ENCODE measurements around the gene SOX8. TPM values are rescaled to one million over a fixed set of nuclear protein-coding genes. Genes with fewer than 3 reads are reported as not detected.

Gene SOX8
- polyA plus RNA-seq, 1 experiment, result not detected

DNA sequence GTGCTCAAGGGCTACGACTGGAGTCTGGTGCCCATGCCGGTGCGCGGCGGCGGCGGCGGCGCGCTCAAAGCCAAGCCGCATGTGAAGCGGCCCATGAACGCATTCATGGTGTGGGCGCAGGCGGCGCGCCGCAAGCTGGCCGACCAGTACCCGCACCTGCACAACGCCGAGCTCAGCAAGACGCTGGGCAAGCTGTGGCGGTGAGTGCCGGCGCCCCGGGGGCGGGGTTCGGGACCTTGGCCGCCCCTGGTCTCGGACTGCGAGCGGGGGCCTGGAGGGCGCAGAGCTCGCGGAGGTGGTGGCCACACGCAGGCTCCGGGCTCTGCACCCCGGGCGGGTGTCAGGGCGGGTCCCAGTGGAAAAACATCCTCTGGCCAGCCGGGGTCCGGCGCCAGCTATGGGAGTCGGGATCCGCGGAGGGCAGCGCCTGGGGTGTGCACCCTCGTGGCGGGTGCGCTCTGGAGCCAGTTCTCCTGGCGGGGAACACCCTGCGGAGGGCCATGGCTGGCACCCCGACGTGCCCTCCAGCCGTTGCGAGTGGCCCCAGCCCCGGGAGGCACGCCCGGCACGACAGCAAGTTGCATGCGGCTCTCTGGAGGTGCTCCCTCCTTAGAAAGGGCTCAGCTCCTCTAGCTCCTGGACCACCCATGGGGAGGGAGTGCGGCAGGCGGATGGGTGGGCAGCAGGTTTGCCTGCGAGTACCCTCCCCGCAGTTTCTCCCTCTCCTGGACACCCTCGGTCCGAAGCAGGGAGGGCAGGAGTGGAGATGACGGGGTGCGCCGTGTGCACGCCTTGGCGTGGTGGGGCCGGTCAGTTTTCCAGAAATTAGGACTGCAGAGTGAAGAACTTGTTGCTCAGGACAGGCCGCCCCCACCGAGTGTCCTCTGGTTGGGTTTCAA is 824 bp downstream of the SOX8 start:
- peaks cover 63% of the 10 kb centered on the region for H3K27me3 ChIP-seq (ENCODE audit: control insufficient read depth, insufficient read depth, low read length)
- ChIA-PET POLR2A (no interaction called here), CTCF (no interaction called here)
- no peak for DNase-seq (ENCODE audit: low read depth, low spot score)
- no peak overlapping the region for H3K27ac ChIP-seq (ENCODE audit: low read depth, low read length)
- TF ChIP-seq, protein P1, sequence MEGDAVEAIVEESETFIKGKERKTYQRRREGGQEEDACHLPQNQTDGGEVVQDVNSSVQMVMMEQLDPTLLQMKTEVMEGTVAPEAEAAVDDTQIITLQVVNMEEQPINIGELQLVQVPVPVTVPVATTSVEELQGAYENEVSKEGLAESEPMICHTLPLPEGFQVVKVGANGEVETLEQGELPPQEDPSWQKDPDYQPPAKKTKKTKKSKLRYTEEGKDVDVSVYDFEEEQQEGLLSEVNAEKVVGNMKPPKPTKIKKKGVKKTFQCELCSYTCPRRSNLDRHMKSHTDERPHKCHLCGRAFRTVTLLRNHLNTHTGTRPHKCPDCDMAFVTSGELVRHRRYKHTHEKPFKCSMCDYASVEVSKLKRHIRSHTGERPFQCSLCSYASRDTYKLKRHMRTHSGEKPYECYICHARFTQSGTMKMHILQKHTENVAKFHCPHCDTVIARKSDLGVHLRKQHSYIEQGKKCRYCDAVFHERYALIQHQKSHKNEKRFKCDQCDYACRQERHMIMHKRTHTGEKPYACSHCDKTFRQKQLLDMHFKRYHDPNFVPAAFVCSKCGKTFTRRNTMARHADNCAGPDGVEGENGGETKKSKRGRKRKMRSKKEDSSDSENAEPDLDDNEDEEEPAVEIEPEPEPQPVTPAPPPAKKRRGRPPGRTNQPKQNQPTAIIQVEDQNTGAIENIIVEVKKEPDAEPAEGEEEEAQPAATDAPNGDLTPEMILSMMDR (IDR thresholded peaks at IDR 0.05; ENCODE audit: low read depth, low read length), result no peak
- H3K4me3 ChIP-seq (ENCODE audit: low read depth, low read length), result no peak overlapping the region
- H3K9me3 ChIP-seq (ENCODE audit: control insufficient read depth, insufficient read depth, low read length), result peaks cover 2% of the 10 kb centered on the region; the same call in 1 of the 2 replicates

DNA sequence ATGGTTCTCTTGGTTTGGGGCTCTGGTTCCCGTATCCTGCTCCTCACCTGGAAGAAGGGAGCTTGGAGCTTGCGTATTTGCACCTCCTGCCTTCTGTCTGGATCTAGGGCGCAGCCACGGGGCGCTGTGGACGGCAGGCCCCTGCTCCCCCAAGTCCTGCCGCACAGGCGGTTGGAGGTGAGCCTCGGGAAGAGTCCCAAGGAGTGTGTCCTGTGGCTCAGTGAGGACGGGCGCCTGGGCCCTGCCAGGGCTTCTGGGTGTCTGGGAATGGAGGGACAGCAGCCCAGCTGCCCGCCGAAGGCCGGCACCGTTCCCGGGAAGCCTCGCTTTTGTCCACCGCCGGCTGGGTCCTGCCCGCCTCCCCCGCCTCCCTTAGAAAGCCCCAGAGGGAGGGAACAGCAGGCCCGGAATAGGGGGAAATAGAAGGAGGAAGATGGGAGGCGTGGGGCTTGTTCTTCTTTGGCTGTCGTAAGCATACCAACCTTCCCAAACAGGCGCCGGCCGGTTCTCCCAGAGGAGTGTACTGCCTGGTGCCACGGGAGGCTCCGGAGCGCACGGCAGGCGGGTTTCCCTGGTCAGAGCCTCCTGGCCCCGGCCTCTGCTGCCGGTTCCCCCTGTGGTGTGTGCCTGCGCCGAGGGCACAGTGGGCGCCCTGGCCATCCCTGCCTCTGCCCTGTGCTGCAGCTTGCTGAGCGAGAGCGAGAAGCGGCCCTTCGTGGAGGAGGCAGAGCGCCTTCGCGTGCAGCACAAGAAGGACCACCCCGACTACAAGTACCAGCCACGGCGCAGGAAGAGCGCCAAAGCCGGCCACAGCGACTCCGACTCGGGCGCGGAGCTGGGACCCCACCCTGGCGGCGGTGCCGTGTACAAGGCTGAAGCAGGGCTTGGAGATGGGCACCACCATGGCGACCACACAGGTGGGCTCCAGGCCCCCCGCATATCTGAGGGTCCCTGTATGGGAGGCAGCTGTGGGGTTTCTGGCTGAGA is 1.8 kb downstream of the SOX8 start:
- H3K4me3 ChIP-seq (ENCODE audit: low read depth, low read length), result no peak overlapping the region
- no peak for DNase-seq (ENCODE audit: low read depth, low spot score)
- H3K27me3 ChIP-seq (ENCODE audit: control insufficient read depth, insufficient read depth, low read length), result peaks cover 66% of the 10 kb centered on the region
- ChIA-PET CTCF (no interaction called here), POLR2A (no interaction called here)
- peaks cover 2% of the 10 kb centered on the region; the same call in 1 of the 2 replicates for H3K9me3 ChIP-seq (ENCODE audit: control insufficient read depth, insufficient read depth, low read length)
- TF ChIP-seq, protein P1 (IDR thresholded peaks at IDR 0.05; ENCODE audit: low read depth, low read length), result no peak
- no peak overlapping the region for H3K27ac ChIP-seq (ENCODE audit: low read depth, low read length)

DNA sequence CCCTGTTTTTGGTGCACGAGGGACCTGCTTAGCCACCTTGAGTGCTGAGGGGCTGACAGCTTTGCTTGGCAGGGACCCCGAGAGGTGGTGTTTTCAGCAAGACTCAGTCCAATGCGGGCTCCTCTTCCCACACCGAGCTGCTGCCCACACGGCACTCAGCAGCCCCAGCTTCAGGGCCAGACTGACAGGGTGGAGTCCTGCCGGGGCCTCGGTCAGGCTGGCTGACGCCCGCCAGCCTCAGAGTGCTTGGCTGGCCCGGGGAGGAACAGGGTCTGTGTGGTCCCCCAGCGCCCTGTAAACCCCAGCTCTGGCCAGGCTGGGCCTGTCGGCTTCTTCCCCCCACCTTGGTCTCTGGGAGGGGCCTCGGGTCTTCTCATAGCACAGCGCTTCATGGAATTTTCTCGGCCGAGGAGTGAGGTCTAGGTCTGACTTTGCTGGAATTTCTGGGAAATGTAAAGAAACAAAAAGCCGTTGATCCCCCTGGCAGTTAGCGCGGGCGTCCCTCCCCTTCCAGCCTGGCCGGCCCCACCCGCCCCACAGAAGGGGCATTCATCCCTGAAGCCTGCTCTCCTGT is 2.6 kb downstream of the SOX8 start:
- Histone ChIP-seq H3K27me3 (ENCODE audit: control insufficient read depth, insufficient read depth, low read length) (peaks cover 63% of the 10 kb centered on the region), H3K4me3 (ENCODE audit: low read depth, low read length) (no peak overlapping the region), H3K27ac (ENCODE audit: low read depth, low read length) (no peak overlapping the region), H3K9me3 (ENCODE audit: control insufficient read depth, insufficient read depth, low read length) (peaks cover 2% of the 10 kb centered on the region; the same call in 1 of the 2 replicates)
- TF ChIP-seq, protein P1 (IDR thresholded peaks at IDR 0.05; ENCODE audit: low read depth, low read length), result no peak
- ChIA-PET CTCF (no interaction called here), POLR2A (no interaction called here)
- DNase-seq (ENCODE audit: low read depth, low spot score), result no peak

DNA sequence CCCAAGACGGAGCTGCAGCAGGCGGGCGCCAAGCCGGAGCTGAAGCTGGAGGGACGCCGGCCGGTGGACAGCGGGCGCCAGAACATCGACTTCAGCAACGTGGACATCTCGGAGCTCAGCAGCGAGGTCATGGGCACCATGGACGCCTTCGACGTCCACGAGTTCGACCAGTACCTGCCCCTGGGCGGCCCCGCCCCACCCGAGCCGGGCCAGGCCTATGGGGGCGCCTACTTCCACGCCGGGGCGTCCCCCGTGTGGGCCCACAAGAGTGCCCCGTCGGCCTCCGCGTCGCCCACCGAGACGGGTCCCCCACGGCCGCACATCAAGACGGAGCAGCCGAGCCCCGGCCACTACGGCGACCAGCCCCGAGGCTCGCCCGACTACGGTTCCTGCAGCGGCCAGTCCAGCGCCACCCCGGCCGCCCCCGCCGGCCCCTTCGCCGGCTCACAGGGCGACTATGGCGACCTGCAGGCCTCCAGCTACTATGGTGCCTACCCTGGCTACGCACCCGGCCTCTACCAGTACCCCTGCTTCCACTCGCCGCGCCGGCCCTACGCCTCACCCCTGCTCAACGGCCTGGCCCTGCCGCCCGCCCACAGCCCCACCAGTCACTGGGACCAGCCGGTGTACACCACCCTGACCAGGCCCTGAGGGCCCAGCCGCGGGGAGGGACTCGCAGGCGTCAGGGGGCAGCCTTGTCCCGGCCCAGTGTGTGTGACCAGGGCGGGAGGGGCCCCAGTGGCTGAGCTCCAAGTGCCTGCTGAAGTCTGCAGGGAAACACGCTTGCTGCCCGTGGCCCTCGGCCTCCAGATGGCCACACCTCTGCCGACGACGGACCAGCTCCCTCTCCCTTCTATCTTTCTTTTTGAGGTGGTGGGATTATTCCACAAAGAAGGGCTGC is 3.4 kb downstream of the SOX8 start:
- Histone ChIP-seq H3K27ac (ENCODE audit: low read depth, low read length) (no peak overlapping the region), H3K9me3 (ENCODE audit: control insufficient read depth, insufficient read depth, low read length) (peaks cover 2% of the 10 kb centered on the region; the same call in 1 of the 2 replicates), H3K4me3 (ENCODE audit: low read depth, low read length) (no peak overlapping the region), H3K27me3 (ENCODE audit: control insufficient read depth, insufficient read depth, low read length) (peaks cover 59% of the 10 kb centered on the region)
- TF ChIP-seq, protein P1 (IDR thresholded peaks at IDR 0.05; ENCODE audit: low read depth, low read length), result no peak
- DNase-seq (ENCODE audit: low read depth, low spot score), result no peak
- CTCF ChIA-PET, result no interaction called here
- POLR2A ChIA-PET, result no interaction called here
